Stimulated activated CD4-positive, alpha-beta T cell treated with anti-CD3 and anti-CD28 coated beads, Interleukin-12 subunit alpha, Interleukin-12 subunit beta, amount 100 ng/mL, for 48 hours (primary cell): ENCODE measurements around the gene PTPRG.
"Not testable (repeated sequence)": the region's sequence is repeated elsewhere in the genome, so short reads cannot be mapped to it uniquely, and the experiment has no call there.

Experiments used
- DNase-seq, 3 donors: peaks; one replicate each; pipeline ENCODE4 v3.0.0-alpha.2; 2020; ENCODE audit warnings: low read depth in 2 of 3, low spot score in 1 of 3

Gene PTPRG

DNA sequence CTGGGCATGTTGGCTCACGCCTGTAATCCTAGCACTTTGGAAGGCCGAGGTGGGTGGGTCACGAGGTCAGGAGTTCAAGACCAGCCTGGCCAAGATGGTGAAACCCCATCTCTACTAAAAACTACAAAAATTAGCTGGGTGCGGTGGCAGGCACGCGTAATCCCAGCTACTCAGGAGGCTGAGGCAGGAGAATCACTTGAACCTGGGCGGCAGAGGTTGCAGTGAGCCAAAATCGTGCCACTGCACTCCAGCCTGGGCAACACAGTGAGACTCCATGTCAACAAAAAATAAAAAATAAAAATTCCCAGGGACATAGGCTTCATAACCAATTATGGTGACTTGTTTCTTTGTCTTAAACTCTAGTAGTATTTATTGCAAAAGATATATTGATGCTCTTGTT is 155.3 kb downstream of the PTPRG start:
- not testable (repeated sequence) for DNase-seq

DNA sequence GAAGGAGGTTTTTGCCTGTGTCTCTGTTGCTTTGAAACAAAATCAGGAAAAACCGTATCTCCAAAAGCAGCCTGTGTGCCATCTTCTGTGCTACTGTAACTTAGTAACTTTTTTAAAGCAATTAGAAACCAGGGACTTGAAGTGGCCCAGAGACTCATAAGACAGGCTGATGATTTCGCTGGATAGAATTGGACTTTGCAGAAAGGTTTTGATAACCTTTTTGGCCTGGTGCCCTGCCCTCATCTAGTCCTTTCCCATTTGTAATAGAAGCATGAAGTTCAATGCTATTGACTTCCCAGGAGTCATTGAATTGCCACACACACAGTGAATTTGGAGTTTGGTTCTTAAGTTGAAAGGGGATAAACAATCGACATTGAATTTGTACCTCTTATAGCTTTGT is 157.2 kb downstream of the PTPRG start:
- no peak for DNase-seq

- DNase-seq, result no peak
Measured at GRCh38 chr3:61719278-61719977, 158.1 kb downstream of the PTPRG start.

- DNase-seq, result no peak
Measured at GRCh38 chr3:61723038-61723437, 161.7 kb downstream of the PTPRG start.

GRCh38 chr3:61724183-61724582 is 162.8 kb downstream of the PTPRG start:
- no peak for DNase-seq

DNA sequence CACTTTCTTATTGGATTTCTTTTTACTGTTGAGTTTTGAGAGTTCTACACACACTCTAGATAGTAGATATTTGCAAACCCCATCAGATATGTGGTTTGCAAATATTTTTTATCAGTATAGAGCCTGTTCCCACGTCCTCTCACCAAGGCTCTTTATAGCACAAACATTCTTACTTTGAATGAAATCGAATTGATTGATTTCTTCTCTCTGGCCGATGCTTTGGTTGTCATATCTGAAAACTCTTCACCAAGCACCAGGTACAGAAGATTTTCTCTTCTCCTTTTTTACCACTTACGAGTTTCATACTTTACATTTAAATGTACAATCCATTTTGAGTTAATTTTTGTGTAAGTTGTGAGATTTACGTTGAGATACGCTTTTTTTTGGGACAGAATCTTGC is 163.4 kb downstream of the PTPRG start:
- DNase-seq, result no peak

DNA sequence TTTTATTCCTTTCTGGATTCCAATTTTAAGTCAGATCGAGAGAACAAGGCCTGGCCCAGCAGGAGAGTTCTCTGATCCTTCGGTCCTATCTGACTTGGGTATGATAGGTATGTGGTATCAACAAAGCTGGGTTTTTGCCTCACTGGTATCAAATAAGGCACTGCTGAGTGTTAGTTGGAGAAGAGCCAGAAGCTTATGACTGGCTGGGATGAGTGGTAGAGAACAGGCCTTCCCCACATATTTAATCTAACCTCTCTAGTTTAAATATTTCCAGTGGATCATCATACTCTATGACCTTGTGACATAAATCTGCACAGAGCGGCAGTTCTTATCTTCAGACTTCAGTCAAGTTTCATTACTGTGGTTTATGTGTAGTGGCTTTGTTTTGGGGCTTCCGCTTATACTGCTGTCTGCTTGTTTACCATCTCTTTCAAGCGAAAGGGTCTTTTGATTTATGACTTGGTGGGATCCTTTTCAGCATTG is 164.5 kb downstream of the PTPRG start:
- DNase-seq, result no peak

DNA sequence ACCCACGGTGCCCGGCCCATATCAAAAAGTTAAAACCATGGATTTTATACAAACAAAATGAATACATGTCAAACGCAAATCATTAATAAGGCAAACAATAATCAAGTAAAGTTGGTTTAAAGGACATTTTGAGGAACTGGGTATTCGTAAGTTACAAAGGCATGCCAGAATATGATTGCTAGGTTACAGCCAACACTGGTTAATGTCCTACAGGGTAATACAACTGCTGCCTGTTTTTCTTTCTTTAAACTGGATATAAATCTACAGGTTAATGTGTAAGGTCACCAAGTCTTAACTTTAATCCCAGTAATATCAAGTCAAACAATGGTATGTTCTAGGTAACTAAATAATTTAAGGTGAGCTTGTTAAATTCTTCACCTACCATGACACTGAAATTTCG is 166.1 kb downstream of the PTPRG start:
- no peak for DNase-seq

- DNase-seq, result no peak
Measured at GRCh38 chr3:61729038-61729634, 167.8 kb downstream of the PTPRG start.

DNA sequence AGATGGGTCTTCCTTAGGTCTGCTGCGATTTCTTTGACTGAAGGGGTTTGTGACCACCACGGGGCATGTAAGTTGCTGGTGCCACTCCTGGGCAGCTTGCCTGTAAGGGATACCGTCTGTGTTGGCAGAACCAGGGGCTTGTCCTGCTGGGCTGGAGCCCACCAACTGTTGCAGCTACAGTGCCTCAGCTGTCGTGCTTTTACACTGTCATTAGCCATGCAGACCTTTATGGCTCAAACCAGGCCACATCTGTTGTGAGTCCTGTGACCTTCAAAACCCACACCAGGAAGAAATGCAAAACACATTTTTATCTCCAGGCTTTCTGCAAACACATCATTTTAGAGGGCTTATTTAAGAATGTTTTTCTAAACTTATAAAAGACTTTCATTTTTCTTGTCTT is 168.7 kb downstream of the PTPRG start:
- DNase-seq, result no peak

- no peak for DNase-seq
Measured at GRCh38 chr3:61730577-61731231, 169.3 kb downstream of the PTPRG start.

- DNase-seq, result no peak
Measured at GRCh38 chr3:61733000-61733399, 171.6 kb downstream of the PTPRG start.

DNA sequence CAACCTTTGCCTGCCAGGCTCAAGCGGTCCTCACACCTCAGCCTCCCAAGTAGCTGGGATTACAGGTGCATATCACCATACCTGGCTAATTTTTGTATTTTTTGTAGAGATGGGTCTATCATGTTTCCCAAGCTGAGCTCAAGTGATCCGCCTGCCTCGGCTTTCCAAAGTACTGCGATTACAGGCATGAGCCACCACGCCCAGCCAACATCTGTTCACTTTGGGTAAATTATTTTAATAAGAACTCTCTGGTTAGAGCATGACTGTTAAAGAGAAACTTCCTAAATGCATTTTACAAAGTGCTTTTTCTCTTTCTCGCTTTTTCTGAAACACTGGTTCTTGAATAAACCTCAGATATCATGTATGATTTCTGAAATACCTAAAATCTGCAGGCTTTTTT is 172.5 kb downstream of the PTPRG start:
- DNase-seq, result no peak

DNA sequence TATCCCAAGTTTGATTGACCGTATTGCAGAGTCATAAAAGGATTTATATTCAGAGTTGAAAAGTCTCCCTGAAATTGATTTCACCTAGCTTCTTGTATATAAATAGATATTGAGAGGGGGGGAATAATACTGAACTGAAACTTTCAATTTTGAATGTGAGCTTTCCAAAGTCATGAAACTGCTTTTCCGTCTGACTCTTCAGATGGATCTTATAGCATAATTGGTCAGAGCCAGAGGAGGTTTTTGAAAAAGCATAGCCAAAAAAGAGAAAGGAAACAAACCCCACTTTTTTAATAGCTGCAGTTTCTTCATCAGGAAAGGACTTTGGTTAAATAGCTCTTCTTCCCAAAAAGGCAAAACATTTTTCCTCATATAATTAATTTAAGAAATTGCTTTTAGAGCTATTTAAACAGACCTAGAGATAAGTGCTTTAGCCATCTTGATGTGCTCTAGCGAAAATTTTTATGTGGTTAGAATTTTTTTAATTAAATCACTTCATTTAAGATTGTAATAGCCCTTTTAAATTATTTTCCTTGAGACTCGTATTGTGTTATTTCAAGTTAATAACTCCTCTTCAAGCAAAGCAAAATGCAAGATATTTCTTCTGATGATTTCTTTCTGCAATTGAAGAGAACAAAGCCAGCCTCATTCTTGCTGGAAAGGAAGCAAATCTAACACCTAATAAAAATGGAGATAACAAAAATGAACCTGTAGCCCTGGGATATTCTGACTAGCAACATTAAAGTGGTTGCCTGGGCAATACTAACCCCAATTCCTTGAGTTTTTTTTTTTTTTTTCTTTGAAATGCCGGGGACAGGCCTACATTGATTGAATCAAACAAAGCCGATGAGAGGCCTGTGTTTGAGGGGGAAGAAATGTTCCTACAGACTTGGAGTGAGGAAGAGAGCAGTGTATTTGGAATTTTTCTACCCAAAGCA is 173.6 kb downstream of the PTPRG start:
- DNase-seq, result no peak

DNA sequence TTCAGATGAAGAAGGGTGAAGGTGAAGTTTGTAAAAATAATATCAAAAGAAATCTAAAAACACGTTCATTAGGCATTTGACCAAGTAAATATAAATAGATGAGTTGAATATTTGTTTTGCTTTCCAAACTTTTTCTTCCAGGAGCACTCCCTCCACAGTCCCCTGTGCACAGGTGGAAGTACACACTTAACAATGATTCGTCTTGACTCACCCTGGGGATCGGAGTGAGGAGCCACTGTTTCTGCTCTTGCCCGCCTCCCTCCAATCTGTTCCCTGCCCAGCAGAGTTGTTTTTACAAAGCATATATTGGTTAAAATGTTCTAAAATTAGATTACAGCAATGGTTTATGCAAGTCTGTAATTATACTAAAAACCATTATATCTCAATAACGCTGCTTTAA is 175.1 kb downstream of the PTPRG start:
- DNase-seq, result no peak

GRCh38 chr3:61739640-61740039 is 178.3 kb downstream of the PTPRG start:
- DNase-seq, result no peak

- no peak for DNase-seq
Measured at GRCh38 chr3:61740494-61740893, 179.1 kb downstream of the PTPRG start.

- DNase-seq, result no peak
Measured at GRCh38 chr3:61741551-61741950, 180.2 kb downstream of the PTPRG start.

GRCh38 chr3:61742006-61742405 is 180.6 kb downstream of the PTPRG start:
- no peak for DNase-seq

GRCh38 chr3:61743067-61743466 is 181.7 kb downstream of the PTPRG start:
- DNase-seq, result no peak

- no peak for DNase-seq
Measured at GRCh38 chr3:61743686-61744242, 182.4 kb downstream of the PTPRG start.
